Suprapubic skin (tissue), 4 donors: ENCODE results near the gene TSPEAR. TPM values are rescaled to one million over a fixed set of nuclear protein-coding genes. Genes with fewer than 3 reads are reported as not detected.
A peak's percentile ranks its signal among the peaks of the same experiment; 100 is the strongest.

Source experiments
- DNase-seq, 2 donors: peaks; one replicate each; pipeline ENCODE4 v3.0.0-alpha.2; 2019; ENCODE audit warnings: low spot score in 2 of 2
- H3K27ac ChIP-seq: fragments of 200-600 bp; sonication (generic); one replicate; pipeline ENCODE4 v1.5.1; 2019
- H3K27me3 ChIP-seq: fragments of 200-600 bp; sonication (generic); one replicate; pipeline ENCODE4 v1.5.1; 2019
- H3K36me3 ChIP-seq: fragments of 200-600 bp; sonication (generic); one replicate; pipeline ENCODE4 v1.5.1; 2019
- H3K4me1 ChIP-seq: fragments of 200-600 bp; sonication (generic); one replicate; pipeline ENCODE4 v1.5.1; 2019
- H3K4me3 ChIP-seq: fragments of 200-600 bp; sonication (generic); one replicate; pipeline ENCODE4 v1.5.1; 2019; ENCODE audit warnings: mild to moderate bottlenecking
- H3K9me3 ChIP-seq: fragments of 200-600 bp; sonication (generic); one replicate; pipeline ENCODE4 v1.5.1; 2019
- EP300 ChIP-seq: sonication (generic); formaldehyde crosslinking; IDR thresholded peaks from one replicate; pipeline ENCODE4 v1.6.1; 2017; ENCODE audit warnings: antibody characterized with exemption
- POLR2A ChIP-seq, 2 donors: fragments of 450-650 bp; IDR thresholded peaks; one replicate each; pipeline ENCODE4 v1.6.1; 2017; ENCODE audit warnings: antibody characterized with exemption in 2 of 2, mild to moderate bottlenecking in 2 of 2, moderate library complexity in 2 of 2
- POLR2AphosphoS5 ChIP-seq, 3 donors: sonication (generic); formaldehyde crosslinking; IDR thresholded peaks; one replicate each; pipeline ENCODE4 v1.6.1; 2017; ENCODE audit warnings: antibody characterized with exemption in 3 of 3
- WGBS: methylation state at CpG from one replicate; pipeline ENCODE4 v1.1.5; 2018; 5-methylcytosine and 5-hydroxymethylcytosine counted together
- total RNA-seq, 4 donors: library from RNA; depleted of rRNA; stranded (reverse); fragments of >200 nt; gene quantifications; one replicate each; pipeline ENCODE4 v1.1.0, GENCODE V29; 2016
- TF ChIP-seq, protein P1 (sequence below), 2 donors: fragments of 200-600 bp in 1 of 2; fragments of 450-650 bp in 1 of 2; sonication (generic) in 1 of 2; IDR thresholded peaks; one replicate each; pipeline ENCODE4 v1.5.1; 2016 to 2019; ENCODE audit warnings: antibody characterized with exemption in 2 of 2, mild to moderate bottlenecking in 1 of 2, moderate library complexity in 1 of 2

TSPEAR gene
- total RNA-seq, 4 donors from 2014 or later, result 0.21 to 0.59 (median 0.32) TPM; not detected in 1

DNA sequence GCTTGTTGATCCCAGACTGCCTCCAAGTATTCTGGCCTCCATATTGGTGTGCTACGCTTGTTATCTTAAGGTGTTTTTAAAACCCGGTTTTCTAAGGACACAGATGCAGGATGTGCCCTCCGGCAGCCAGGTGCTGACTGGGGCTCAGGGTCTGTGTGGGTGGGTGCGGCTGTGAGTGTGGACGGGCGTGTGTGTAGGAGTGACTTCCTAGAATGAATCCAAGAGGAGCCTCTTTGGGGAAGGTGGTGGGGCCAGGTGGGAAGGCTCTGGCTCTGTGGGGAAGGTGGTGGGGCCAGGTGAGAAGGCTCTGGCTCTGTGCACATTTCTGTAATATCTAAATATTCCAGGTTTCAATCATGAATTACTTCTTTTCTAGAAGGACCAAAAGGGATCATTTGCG is 12.8 kb upstream of the TSPEAR start:
- WGBS, result 82% methylated on average over 7 of the region's 7 CpGs
- DNase-seq, result peak; percentile 29 to 67
- no peak overlapping the region for H3K4me3 ChIP-seq
- H3K27ac ChIP-seq, result no peak overlapping the region
- peaks cover 7% of the 10 kb centered on the region for H3K4me1 ChIP-seq
- H3K36me3 ChIP-seq, result no peaks in the 10 kb centered on the region
- no peak for TF ChIP-seq POLR2A (IDR thresholded peaks at IDR 0.05)
- no peak for TF ChIP-seq POLR2AphosphoS5 (IDR thresholded peaks at IDR 0.05)
- TF ChIP-seq, protein P1, sequence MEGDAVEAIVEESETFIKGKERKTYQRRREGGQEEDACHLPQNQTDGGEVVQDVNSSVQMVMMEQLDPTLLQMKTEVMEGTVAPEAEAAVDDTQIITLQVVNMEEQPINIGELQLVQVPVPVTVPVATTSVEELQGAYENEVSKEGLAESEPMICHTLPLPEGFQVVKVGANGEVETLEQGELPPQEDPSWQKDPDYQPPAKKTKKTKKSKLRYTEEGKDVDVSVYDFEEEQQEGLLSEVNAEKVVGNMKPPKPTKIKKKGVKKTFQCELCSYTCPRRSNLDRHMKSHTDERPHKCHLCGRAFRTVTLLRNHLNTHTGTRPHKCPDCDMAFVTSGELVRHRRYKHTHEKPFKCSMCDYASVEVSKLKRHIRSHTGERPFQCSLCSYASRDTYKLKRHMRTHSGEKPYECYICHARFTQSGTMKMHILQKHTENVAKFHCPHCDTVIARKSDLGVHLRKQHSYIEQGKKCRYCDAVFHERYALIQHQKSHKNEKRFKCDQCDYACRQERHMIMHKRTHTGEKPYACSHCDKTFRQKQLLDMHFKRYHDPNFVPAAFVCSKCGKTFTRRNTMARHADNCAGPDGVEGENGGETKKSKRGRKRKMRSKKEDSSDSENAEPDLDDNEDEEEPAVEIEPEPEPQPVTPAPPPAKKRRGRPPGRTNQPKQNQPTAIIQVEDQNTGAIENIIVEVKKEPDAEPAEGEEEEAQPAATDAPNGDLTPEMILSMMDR (IDR thresholded peaks at IDR 0.05), result no peak
- TF ChIP-seq EP300, result no peak
- H3K9me3 ChIP-seq, result no peaks in the 10 kb centered on the region
- H3K27me3 ChIP-seq, result peaks cover 65% of the 10 kb centered on the region

DNA sequence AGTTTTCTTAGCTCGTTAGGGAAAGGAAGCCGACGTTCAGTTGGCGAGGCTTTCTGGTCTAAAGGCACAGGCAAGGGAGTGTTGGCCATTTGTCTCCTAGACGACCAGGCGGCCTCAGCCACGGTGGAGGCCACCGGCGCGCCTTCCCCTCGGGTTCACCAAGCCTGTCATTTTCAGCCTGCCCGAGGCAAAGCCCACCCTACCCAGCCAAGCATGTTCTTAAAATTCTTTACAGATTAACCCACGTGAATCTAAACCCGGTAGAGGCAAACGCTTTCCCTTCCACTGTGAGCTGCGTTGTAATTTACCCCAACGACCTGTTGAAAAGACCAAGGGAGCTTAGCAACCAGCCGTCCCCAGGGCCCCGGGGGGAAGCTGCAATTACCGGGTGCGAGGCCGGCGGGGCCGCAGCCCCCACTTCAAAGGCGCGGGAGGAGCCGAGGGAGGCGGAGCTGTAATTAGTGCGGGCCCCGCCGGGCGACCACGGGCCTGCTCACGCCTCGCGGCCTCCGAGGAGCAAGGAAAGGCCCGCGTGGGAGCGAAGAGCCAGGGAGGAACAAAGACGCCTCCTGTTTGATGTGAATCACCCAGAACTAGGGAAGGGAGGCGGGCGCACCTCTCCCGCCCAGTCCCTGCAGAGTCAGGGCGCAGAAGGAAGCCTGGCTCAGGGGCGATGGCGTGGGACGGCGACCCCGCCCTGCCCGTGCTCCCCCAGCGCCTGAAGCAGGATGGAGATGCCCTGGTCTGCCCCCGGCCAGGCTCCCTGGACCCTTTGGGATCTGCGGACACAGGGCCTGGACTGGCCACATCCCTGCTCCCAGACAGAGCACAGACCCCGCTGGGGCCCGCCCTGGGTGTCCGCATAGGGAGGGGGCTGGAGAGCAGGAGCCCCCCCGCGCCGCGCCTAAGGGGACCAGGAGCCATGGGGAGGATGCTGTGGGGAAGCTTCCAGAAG is 12.1 kb upstream of the TSPEAR start:
- 29% methylated on average over 15 of the region's 61 CpGs for WGBS
- TF ChIP-seq POLR2A (IDR thresholded peaks at IDR 0.05) (no peak), EP300 (no peak), POLR2AphosphoS5 (IDR thresholded peaks at IDR 0.05) (no peak)
- TF ChIP-seq, protein P1 (IDR thresholded peaks at IDR 0.05), result no peak
- Histone ChIP-seq H3K27ac (no peak overlapping the region), H3K4me3 (no peak overlapping the region), H3K9me3 (no peaks in the 10 kb centered on the region), H3K4me1 (peaks cover 7% of the 10 kb centered on the region), H3K36me3 (no peaks in the 10 kb centered on the region), H3K27me3 (peaks cover 70% of the 10 kb centered on the region)
- DNase-seq, result peak; percentile 60 to 69

DNA sequence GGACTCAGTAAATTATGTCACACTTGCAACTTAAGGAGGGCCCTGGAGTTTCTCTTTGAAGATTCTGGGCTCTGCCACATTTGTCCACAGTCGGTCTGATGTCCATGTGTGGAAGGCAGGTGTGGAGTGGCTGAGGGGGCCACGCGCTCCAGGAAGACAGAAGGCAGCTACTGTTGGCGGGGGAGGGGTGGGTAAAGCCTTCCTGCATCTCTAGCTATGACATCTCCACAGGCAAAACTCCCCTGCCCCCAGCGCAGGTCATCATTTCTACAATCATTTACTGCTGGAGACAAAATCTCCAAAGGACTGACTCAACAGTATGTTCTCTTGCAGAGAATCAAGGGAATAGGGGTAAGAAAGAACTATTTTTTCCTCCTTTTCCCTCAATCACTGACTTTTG is 11.4 kb upstream of the TSPEAR start:
- TF ChIP-seq, protein P1 (IDR thresholded peaks at IDR 0.05), result no peak
- no peak for TF ChIP-seq EP300
- no peak for TF ChIP-seq POLR2A (IDR thresholded peaks at IDR 0.05)
- TF ChIP-seq POLR2AphosphoS5 (IDR thresholded peaks at IDR 0.05), result no peak
- peaks cover 67% of the 10 kb centered on the region for H3K27me3 ChIP-seq
- peaks cover 7% of the 10 kb centered on the region for H3K4me1 ChIP-seq
- peak; percentile 24 to 45 for DNase-seq
- H3K36me3 ChIP-seq, result no peaks in the 10 kb centered on the region
- no peaks in the 10 kb centered on the region for H3K9me3 ChIP-seq
- 43% methylated on average over 5 of the region's 5 CpGs for WGBS
- H3K4me3 ChIP-seq, result no peak overlapping the region
- H3K27ac ChIP-seq, result no peak overlapping the region

DNA sequence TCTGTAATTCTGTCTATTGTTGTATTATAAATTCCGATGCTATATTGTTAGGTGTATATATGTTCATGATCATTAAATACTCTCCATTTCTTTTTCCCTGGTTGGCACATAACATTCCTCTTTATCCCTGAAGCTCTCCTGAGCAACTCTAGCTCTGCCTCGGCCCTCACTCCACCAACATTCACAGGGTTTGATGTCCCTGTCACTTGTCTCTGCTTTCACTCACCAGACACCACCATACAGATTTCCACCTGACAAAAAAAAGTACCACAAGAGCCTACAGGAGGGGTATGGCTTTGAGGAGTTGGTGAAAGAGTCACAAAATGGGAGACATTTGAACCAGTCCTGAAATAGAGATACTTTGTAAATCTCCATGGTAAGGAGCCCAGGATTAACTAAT is 8.8 kb upstream of the TSPEAR start:
- WGBS, result 97% methylated on average over 2 of the region's 2 CpGs
- DNase-seq, result no peak
- Histone ChIP-seq H3K27me3 (peaks cover 44% of the 10 kb centered on the region), H3K36me3 (no peaks in the 10 kb centered on the region), H3K4me3 (no peak overlapping the region), H3K27ac (no peak overlapping the region), H3K4me1 (peaks cover 7% of the 10 kb centered on the region), H3K9me3 (no peaks in the 10 kb centered on the region)
- TF ChIP-seq POLR2AphosphoS5 (IDR thresholded peaks at IDR 0.05) (no peak), POLR2A (IDR thresholded peaks at IDR 0.05) (no peak), EP300 (no peak)
- TF ChIP-seq, protein P1 (IDR thresholded peaks at IDR 0.05), result no peak

DNA sequence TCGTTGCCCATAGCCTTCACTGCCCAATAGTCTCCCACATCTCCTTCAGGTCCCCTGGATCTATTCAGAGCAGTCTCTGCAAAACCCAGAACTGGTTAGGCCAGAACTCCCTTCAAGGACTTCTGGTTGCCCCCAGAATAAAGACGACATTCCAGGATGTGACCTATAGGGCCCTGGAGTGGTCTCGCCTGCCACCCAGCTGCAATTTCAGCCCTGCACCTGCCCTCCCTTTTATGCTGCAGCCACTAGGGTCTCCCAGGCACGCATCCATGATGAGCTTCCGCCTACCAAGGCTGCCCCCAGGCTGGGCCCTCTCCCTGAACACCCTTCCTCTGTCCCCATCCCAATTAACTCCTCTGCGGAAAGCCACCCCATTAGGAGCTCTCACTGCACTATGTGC is 7.2 kb upstream of the TSPEAR start:
- DNase-seq, result peak in 1 of 2 donors; percentile 26
- 73% methylated on average over 6 of the region's 6 CpGs for WGBS
- H3K4me3 ChIP-seq, result no peak overlapping the region
- H3K9me3 ChIP-seq, result no peaks in the 10 kb centered on the region
- H3K36me3 ChIP-seq, result no peaks in the 10 kb centered on the region
- H3K4me1 ChIP-seq, result peaks cover 4% of the 10 kb centered on the region
- TF ChIP-seq POLR2AphosphoS5 (IDR thresholded peaks at IDR 0.05) (no peak), EP300 (no peak), POLR2A (IDR thresholded peaks at IDR 0.05) (no peak)
- TF ChIP-seq, protein P1 (IDR thresholded peaks at IDR 0.05), result no peak
- peaks cover 39% of the 10 kb centered on the region for H3K27me3 ChIP-seq
- no peak overlapping the region for H3K27ac ChIP-seq
